ENCODE measurements around the gene FAM53B.
A peak's percentile ranks its signal among the peaks of the same experiment; 100 is the strongest.
"Not testable (repeated sequence)": the region's sequence is repeated elsewhere in the genome, so short reads cannot be mapped to it uniquely, and the experiment has no call there.

Gene FAM53B

DNA sequence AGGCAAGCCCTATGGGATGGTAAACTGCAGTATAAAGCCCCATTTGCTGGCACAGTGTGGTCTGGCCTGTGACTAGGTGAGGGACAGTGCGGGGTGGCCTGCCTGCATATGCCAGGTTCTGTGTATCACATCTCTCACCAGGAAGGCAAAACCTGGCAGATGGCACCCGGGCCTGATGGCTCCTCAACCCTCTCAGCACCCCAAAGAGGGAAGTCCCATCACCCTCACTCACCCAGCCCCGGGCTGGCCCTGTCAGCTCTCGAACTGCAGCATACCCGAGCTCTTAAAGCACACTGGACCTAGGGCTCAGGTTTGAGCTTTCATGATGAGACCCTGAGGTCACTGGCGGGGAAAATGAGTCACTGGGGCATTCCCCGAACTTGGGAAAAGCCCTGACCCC lies 152.1 kb downstream of the FAM53B start:
- DNase-seq (ENCODE audit: low read depth), result no peak
- H3K4me3 ChIP-seq (ENCODE audit: control insufficient read depth, low read depth, low read length), result no peak overlapping the region
- TF ChIP-seq CTCF (conservative IDR thresholded peaks at IDR 0.05; ENCODE audit: control insufficient read depth, insufficient read depth, low read depth, low read length), result no peak

DNA sequence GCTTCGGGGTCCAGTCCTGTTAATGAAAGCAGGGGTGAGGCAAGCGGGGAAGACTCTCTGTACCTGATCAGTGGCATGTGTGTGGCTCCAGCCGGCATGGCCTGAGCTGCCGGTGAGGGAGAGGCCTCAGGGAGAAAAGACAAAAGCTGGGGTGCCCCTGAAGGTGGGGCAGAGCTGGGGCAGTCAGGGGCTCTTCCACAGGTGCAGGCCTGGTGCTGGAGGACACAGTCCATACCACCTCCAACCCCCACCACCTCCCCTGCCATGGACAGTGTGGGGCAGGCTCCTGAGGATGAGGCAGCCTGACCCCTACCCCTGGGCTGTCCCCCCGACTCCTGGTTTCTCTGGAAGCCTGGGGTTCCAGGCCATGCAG lies 153.1 kb downstream of the FAM53B start:
- no peak overlapping the region for H3K4me3 ChIP-seq (ENCODE audit: control insufficient read depth, low read depth, low read length)
- no peak for TF ChIP-seq CTCF (conservative IDR thresholded peaks at IDR 0.05; ENCODE audit: control insufficient read depth, insufficient read depth, low read depth, low read length)
- no peak for DNase-seq (ENCODE audit: low read depth)

DNA sequence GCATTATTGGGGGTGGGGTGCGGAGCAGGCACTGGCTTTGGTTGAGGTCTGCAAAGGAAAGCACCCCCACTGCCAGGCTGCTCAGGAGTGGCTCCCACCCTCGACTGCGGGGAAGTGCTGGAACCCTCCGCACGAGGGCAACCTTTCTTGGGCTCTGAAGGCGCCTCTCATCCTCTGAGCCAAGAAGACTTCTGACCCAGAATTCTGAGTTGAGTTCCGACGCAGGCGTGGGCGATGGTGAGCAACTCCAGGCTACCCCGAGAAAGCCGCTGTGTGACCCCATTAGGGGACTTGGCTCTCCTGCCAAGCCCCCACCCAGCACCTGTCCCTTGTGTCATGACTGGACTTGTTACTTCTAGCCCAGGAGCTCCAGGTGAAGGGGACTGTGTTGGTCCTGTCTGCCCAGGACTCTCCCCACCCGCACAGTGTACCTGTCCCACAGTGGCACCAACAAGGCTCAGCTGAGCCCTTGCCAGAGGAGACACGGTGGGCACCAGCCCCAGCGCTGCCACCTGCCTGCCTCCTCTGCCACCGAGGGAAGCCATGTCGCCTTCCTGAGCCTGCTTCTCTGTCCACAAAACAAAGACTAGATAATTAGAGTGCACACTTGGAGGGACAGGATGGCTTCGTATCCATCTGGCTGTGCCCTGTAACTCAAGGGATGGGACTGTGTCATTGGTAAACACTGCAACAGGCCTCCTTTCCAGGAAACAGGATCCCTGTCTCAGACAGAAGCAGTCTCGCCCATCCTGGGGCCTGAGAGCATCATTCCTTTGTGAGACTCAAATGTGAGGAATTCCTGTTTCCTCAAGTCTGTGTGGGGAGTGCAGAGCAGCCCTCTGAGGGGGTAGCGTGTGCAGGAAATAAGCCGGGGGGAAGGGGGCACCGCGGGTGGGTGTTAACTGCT lies 153.7 kb downstream of the FAM53B start:
- H3K4me3 ChIP-seq (ENCODE audit: control insufficient read depth, low read depth, low read length), result no peak overlapping the region
- DNase-seq (ENCODE audit: low read depth), result no peak
- no peak for TF ChIP-seq CTCF (conservative IDR thresholded peaks at IDR 0.05; ENCODE audit: control insufficient read depth, insufficient read depth, low read depth, low read length)

DNA sequence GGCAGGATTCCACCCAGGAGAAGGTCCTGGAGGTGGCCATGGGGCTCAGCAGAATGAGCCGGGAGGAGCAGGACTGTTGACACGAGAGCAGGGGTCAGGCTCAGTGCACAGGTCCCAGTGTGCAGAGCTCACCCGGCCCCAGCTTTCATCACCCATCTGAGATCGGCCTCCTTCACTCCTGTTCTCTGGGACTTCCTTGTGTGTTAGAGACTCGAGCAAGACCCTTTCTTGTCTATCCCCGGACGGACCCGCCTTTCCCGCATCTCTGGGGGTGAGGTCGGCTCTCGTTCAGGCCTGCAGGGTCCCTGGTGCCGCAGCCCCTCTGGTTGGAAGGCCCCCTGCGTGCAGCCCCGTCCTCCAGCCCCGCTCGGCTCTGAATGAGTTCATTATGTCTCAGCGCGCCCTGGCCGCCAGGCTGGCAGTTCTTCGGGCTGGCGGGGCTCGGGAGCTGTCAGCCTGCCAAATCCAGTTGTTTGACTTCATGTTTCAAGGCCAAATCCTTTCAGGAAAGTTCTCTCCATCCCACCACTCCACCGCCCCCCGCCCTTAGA lies 154.6 kb downstream of the FAM53B start:
- no peak for DNase-seq (ENCODE audit: low read depth)
- no peak overlapping the region for H3K4me3 ChIP-seq (ENCODE audit: control insufficient read depth, low read depth, low read length)
- TF ChIP-seq CTCF (conservative IDR thresholded peaks at IDR 0.05; ENCODE audit: control insufficient read depth, insufficient read depth, low read depth, low read length), result no peak

DNA sequence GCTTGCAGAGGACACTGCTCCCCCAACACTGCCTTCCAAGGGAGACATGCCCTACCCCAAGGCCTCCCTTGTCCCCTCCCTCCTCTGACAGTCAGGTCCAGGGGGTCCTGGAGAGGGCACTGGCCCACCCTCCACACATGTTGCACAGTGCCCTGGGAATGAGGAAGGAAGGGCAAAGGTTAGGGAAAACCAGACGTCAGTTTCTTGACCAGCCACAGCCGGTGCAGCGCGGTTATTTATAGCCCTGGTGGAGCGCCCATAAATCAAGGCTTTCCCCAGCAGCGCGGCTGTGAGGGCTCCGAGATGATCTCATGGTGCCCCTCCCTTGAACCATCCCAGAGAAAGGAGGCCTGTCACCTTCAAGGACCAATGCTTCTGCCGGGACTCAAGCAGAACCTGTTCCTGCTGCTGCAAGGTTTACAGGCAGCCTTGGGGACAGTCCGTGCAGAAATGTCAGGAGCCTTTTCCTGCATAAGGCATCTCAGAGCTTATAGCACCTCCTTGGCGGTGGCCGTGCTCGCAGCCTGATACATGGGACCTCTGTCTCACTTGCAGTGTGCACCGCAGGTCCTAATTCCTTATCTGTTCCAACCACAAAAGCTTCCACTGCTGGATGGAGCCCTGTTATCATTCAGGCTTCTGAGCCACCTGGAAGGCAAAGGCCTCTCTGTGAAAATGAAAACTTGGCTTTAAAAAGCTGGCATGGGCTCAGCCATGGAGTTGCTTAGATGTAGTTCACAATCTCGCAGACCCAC lies 155.3 kb downstream of the FAM53B start:
- H3K4me3 ChIP-seq (ENCODE audit: control insufficient read depth, low read depth, low read length), result no peak overlapping the region
- no peak for TF ChIP-seq CTCF (conservative IDR thresholded peaks at IDR 0.05; ENCODE audit: control insufficient read depth, insufficient read depth, low read depth, low read length)
- DNase-seq (ENCODE audit: low read depth), result peak; percentile 33

GRCh38 chr10:124588341-124588735 lies 155.8 kb downstream of the FAM53B start:
- not testable (repeated sequence) for H3K4me3 ChIP-seq (ENCODE audit: control insufficient read depth, low read depth, low read length); DNase-seq (ENCODE audit: low read depth)

- no peak overlapping the region for H3K4me3 ChIP-seq (ENCODE audit: control insufficient read depth, low read depth, low read length)
- no peak for DNase-seq (ENCODE audit: low read depth)
- no peak for TF ChIP-seq CTCF (conservative IDR thresholded peaks at IDR 0.05; ENCODE audit: control insufficient read depth, insufficient read depth, low read depth, low read length)
Measured at GRCh38 chr10:124587811-124588211, 156.4 kb downstream of the FAM53B start.
